Activated T-helper 2 cell treated with anti-CD3 and anti-CD28 coated beads, Interferon-gamma antibody, Interleukin-2, Interleukin-4, amounts not matched to agents 10 μg/mL and 5 μg/mL and 100 μg/mL, durations not matched to agents 14 hours and 24 hours and 36 hours (primary cell): Measurements from ENCODE around the gene LRIG1. TPM values are rescaled to one million over a fixed set of nuclear protein-coding genes. Genes with fewer than 3 reads are reported as not detected.

Experiments
- DNase-seq: peaks from one replicate; pipeline ENCODE4 v3.0.0; 2021; ENCODE audit warnings: low spot score
- H3K27ac Mint-ChIP-seq: one replicate; pipeline ENCODE4 v1.8.0; 2021; ENCODE audit warnings: mixed read lengths
- H3K27me3 Mint-ChIP-seq: one replicate; pipeline ENCODE4 v1.8.0; 2021; ENCODE audit warnings: low read depth, mixed read lengths
- H3K36me3 Mint-ChIP-seq: one replicate; pipeline ENCODE4 v1.8.0; 2021; ENCODE audit warnings: low read depth, mixed read lengths
- H3K4me1 Mint-ChIP-seq: one replicate; pipeline ENCODE4 v1.8.0; 2021; ENCODE audit warnings: low read depth, mixed read lengths
- H3K4me3 Mint-ChIP-seq: one replicate; pipeline ENCODE4 v1.8.0; 2021; ENCODE audit warnings: low read depth, mild to moderate bottlenecking, moderate library complexity, mixed read lengths
- H3K9me3 Mint-ChIP-seq: one replicate; pipeline ENCODE4 v1.8.0; 2021; ENCODE audit warnings: mixed read lengths
- intact Hi-C: fragments of 100-400 bp; cut with micrococcal nuclease; formaldehyde crosslinking; loops from one replicate; pipeline ENCODE4 v1.15.1; 2023
- total RNA-seq: library from RNA; stranded (reverse); gene quantifications from 2 replicates; pipeline ENCODE4 v1.2.3, GENCODE V29; 2022

The LRIG1 gene, protein sequence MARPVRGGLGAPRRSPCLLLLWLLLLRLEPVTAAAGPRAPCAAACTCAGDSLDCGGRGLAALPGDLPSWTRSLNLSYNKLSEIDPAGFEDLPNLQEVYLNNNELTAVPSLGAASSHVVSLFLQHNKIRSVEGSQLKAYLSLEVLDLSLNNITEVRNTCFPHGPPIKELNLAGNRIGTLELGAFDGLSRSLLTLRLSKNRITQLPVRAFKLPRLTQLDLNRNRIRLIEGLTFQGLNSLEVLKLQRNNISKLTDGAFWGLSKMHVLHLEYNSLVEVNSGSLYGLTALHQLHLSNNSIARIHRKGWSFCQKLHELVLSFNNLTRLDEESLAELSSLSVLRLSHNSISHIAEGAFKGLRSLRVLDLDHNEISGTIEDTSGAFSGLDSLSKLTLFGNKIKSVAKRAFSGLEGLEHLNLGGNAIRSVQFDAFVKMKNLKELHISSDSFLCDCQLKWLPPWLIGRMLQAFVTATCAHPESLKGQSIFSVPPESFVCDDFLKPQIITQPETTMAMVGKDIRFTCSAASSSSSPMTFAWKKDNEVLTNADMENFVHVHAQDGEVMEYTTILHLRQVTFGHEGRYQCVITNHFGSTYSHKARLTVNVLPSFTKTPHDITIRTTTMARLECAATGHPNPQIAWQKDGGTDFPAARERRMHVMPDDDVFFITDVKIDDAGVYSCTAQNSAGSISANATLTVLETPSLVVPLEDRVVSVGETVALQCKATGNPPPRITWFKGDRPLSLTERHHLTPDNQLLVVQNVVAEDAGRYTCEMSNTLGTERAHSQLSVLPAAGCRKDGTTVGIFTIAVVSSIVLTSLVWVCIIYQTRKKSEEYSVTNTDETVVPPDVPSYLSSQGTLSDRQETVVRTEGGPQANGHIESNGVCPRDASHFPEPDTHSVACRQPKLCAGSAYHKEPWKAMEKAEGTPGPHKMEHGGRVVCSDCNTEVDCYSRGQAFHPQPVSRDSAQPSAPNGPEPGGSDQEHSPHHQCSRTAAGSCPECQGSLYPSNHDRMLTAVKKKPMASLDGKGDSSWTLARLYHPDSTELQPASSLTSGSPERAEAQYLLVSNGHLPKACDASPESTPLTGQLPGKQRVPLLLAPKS
- total RNA-seq, result 42.5 and 47.9 TPM in 2 replicates

- Mint-ChIP-seq H3K27me3 (peaks cover 27% of the 10 kb centered on the region), H3K4me3 (peak within 1 kb of the TSS; percentile 96), H3K27ac (peak within 1 kb of the TSS; percentile 84), H3K4me1 (peaks cover 59% of the 10 kb centered on the region), H3K9me3 (no peaks in the 10 kb centered on the region), H3K36me3 (peaks cover 18% of the 10 kb centered on the region)
- peak; percentile 98 for DNase-seq
- intact Hi-C loops, result loop anchor here (1.0 to 10.0 kb wide), 5 partner anchors 20 to 494 kb away; partner anchors contain the start of genes KBTBD8 and SLC25A26
These were observed at the start of gene LRIG1 for GRCh38 chr3:66500576-66501482. Gene LRIG1 (minus strand): TSS chr3:66501022. CDS start chr3:66500407, 615 bp downstream.

DNA sequence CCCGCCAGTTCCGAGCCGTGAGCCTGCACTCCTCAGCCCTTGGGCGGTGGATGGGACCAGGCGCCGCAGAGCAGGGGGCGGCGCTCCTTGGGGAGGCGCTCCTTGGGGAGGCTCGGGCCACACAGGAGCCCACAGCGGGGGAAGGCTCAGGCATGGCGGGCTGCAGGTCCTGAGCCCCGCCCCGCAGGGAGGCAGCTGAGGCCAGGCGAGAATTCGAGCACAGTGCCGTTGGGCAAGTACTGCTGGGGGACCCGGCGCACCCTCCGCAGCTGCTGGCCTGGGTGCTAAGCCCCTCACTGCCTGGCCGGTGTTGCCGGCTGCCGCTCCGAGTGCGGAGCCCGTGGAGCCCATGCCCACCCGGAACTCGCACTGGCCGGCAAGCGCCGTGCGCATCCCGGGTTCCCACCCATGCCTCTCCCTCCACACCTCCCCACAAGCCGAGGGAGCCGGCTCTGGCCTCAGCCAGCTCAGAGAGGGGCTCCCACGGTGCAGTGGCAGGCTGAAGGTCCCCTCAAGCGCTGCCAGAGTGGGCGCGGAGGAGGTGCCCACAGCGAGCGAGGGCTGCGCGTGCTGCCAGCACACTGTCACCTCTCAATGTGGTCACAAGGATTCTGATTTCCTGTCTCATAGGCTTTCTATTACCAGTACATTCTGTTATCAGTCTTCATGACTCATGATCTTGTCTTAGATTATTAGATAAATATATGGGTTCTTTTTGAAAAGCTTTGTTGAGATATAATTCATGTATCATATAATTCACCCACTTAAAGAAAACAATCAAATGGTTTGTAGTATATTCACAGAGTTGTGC lies 44.0 kb upstream of the LRIG1 start:
- Mint-ChIP-seq H3K9me3 (peaks cover 7% of the 10 kb centered on the region), H3K4me3 (no peak overlapping the region), H3K27ac (no peak overlapping the region), H3K27me3 (peaks cover 3% of the 10 kb centered on the region), H3K36me3 (no peaks in the 10 kb centered on the region), H3K4me1 (no peaks in the 10 kb centered on the region)
- intact Hi-C loops, result no loop called here
- no peak for DNase-seq

DNA sequence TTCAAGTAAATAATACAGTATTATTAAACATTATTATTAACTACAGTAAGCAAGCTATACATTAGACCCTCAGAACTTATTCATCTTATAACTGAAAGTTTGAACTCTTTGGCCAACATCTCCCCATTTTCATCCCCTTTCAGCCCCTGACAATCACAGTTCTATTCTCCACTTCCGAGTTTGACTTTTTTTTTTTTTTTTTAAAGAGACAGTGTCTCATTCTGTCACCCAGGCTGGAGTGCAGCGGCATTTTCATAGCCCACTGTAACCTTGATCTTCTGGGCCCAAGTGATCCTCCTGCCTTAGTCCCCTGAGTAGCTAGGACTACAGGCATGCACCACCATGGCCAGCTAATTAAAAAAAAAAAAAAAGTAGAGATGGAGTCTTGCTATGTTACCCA lies 41.3 kb upstream of the LRIG1 start:
- no peak for DNase-seq
- no peaks in the 10 kb centered on the region for H3K36me3 Mint-ChIP-seq
- H3K9me3 Mint-ChIP-seq, result peaks cover 7% of the 10 kb centered on the region
- H3K4me1 Mint-ChIP-seq, result no peaks in the 10 kb centered on the region
- H3K27me3 Mint-ChIP-seq, result peaks cover 9% of the 10 kb centered on the region
- H3K27ac Mint-ChIP-seq, result no peak overlapping the region
- no peak overlapping the region for H3K4me3 Mint-ChIP-seq
- intact Hi-C loops, result no loop called here

GRCh38 chr3:66539466-66539989 lies 38.7 kb upstream of the LRIG1 start:
- no peaks in the 10 kb centered on the region for H3K36me3 Mint-ChIP-seq
- peaks cover 7% of the 10 kb centered on the region for H3K9me3 Mint-ChIP-seq
- H3K4me1 Mint-ChIP-seq, result no peaks in the 10 kb centered on the region
- H3K27me3 Mint-ChIP-seq, result peaks cover 13% of the 10 kb centered on the region
- no peak overlapping the region for H3K27ac Mint-ChIP-seq
- no peak for DNase-seq
- no peak overlapping the region for H3K4me3 Mint-ChIP-seq
- intact Hi-C loops, result no loop called here

DNA sequence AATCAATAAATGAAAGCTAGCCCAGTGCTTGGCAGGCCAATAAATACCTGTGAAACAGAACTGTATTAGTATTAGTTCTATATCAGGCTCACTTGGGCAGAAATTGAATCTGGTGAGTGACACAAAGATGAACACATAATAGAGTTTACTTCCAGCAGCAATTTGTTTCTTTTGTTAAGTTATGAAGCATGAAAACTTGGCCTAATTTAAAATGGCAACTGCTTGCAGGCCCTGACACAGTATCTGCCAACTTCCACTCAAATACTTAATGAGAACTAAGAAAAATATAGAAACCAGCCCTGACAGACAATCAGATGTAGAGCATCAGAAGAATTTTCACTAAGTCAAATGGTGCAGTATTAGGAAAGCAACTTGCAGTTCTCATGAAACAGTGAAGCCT lies 37.6 kb upstream of the LRIG1 start:
- no peaks in the 10 kb centered on the region for H3K36me3 Mint-ChIP-seq
- no peak overlapping the region for H3K27ac Mint-ChIP-seq
- DNase-seq, result no peak
- peaks cover 7% of the 10 kb centered on the region for H3K9me3 Mint-ChIP-seq
- peaks cover 13% of the 10 kb centered on the region for H3K27me3 Mint-ChIP-seq
- no peaks in the 10 kb centered on the region for H3K4me1 Mint-ChIP-seq
- H3K4me3 Mint-ChIP-seq, result no peak overlapping the region
- intact Hi-C loops, result no loop called here

- H3K27me3 Mint-ChIP-seq, result peaks cover 13% of the 10 kb centered on the region
- no peaks in the 10 kb centered on the region for H3K4me1 Mint-ChIP-seq
- no peak overlapping the region for H3K27ac Mint-ChIP-seq
- intact Hi-C loops, result no loop called here
- DNase-seq, result no peak
- no peaks in the 10 kb centered on the region for H3K36me3 Mint-ChIP-seq
- peaks cover 3% of the 10 kb centered on the region for H3K9me3 Mint-ChIP-seq
- H3K4me3 Mint-ChIP-seq, result no peak overlapping the region
These were observed 36.9 kb upstream of the LRIG1 start for GRCh38 chr3:66537735-66538134.

DNA sequence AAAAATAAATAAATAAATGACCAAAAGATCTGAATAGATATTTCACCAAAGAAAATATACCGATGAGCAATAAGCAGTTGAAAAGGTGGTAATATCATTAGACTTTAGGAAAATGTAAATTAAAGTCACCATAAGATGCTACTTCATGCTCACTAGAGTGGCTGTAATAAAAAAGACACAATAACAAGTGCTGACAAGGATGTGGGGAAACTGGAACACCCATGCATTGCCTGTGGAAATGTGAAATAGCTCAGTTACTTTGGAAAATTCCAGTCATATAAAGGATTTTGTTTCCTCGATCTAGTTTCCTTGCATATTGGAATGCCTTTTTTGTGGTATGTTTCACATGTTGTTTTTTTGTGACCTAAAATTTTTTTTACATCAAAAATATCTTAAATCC lies 36.0 kb upstream of the LRIG1 start:
- Mint-ChIP-seq H3K9me3 (no peaks in the 10 kb centered on the region), H3K36me3 (no peaks in the 10 kb centered on the region), H3K27ac (no peak overlapping the region), H3K4me3 (no peak overlapping the region), H3K27me3 (peaks cover 13% of the 10 kb centered on the region), H3K4me1 (no peaks in the 10 kb centered on the region)
- intact Hi-C loops, result no loop called here
- no peak for DNase-seq

- intact Hi-C loops, result no loop called here
- H3K36me3 Mint-ChIP-seq, result no peaks in the 10 kb centered on the region
- peaks cover 8% of the 10 kb centered on the region for H3K27me3 Mint-ChIP-seq
These were observed 33.6 kb upstream of the LRIG1 start for GRCh38 chr3:66534304-66534845.

DNA sequence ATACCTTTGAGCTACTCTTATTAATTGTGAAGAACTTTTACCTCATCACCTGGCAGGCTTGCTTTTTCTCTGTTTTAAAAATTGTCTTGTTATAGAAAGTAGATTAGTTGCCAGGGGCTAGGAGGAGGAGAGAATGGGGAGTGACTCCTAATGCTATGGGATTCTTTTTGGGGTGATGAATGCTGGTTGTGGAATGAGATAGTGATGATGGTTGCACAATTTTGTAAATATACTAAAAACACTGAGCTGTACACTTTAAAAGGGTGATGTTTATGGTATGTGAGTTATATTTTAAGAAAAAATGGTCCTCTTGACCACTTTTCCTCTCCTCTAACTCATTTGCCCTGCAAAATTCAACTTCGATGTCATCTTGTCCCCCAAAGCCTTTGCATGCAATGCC lies 31.8 kb upstream of the LRIG1 start:
- intact Hi-C loops, result no loop called here
- no peak overlapping the region for H3K27ac Mint-ChIP-seq
- no peak overlapping the region for H3K4me3 Mint-ChIP-seq
- H3K4me1 Mint-ChIP-seq, result no peaks in the 10 kb centered on the region
- DNase-seq, result no peak
- H3K36me3 Mint-ChIP-seq, result no peaks in the 10 kb centered on the region
- H3K27me3 Mint-ChIP-seq, result peaks cover 5% of the 10 kb centered on the region
- H3K9me3 Mint-ChIP-seq, result no peaks in the 10 kb centered on the region

More at GRCh38 chr3:66534304-66534845, 33.6 kb upstream of the LRIG1 start:
- Mint-ChIP-seq H3K4me1 (no peaks in the 10 kb centered on the region), H3K9me3 (no peaks in the 10 kb centered on the region), H3K27ac (no peak overlapping the region), H3K4me3 (no peak overlapping the region)
- DNase-seq, result no peak

GRCh38 chr3:66532160-66532587 lies 31.4 kb upstream of the LRIG1 start:
- Mint-ChIP-seq H3K27ac (no peak overlapping the region), H3K36me3 (no peaks in the 10 kb centered on the region), H3K9me3 (no peaks in the 10 kb centered on the region), H3K4me3 (no peak overlapping the region), H3K27me3 (peaks cover 3% of the 10 kb centered on the region), H3K4me1 (no peaks in the 10 kb centered on the region)
- intact Hi-C loops, result no loop called here
- no peak for DNase-seq

DNA sequence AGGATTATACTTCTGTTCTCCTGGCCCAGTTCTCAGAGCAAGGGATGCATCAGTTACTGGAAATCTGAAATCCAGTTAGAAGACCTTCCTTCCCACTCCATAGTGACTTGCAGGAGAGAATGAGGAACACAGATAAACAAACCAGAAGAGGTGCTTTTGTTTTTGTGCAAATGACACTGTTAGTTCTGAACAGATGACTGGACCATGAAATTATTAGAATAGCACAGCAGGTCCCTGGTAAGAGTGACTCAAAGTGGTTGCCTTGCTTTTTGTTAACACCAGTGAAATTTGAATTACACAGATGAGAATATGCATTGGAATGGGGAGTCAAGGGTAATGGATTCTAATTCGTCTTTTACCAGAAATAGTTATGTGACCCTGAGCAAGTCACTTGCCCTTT lies 30.4 kb upstream of the LRIG1 start:
- Mint-ChIP-seq H3K27me3 (peaks cover 3% of the 10 kb centered on the region), H3K36me3 (no peaks in the 10 kb centered on the region), H3K27ac (no peak overlapping the region), H3K4me3 (no peak overlapping the region), H3K9me3 (no peaks in the 10 kb centered on the region), H3K4me1 (no peaks in the 10 kb centered on the region)
- no peak for DNase-seq
- intact Hi-C loops, result no loop called here
